H1 (cell line): ENCODE results near the gene PRODH2.

Experiments
- ASH2L ChIP-seq: fragments of 200-600, 300-600 bp; sonication (generic); IDR thresholded peaks from one replicate; pipeline ENCODE4 v1.7.1; 2017; ENCODE audit warnings: low read length
- BACH1 ChIP-seq: IDR thresholded peaks from 2 replicates; pipeline ENCODE4 v1.6.1; 2012; ENCODE audit warnings: low read length, improper control_type of control experiment
- CEBPB ChIP-seq: IDR thresholded peaks from 2 replicates; pipeline ENCODE4 v1.6.1; 2012; ENCODE audit warnings: low read depth, low read length
- EGR1 ChIP-seq: IDR thresholded peaks from 2 replicates; pipeline ENCODE4 v1.6.1; 2011; ENCODE audit warnings: low read depth, low read length, borderline replicate concordance
- EZH2 ChIP-seq: fragments of 200-600 bp; sonication (generic); IDR thresholded peaks from 2 replicates; pipeline ENCODE4 v1.7.1; 2012; ENCODE audit warnings: low read depth, mild to moderate bottlenecking, moderate library complexity, low read length, inconsistent platforms; ENCODE audit not compliant: severe bottlenecking
- GTF2F1 ChIP-seq: IDR thresholded peaks from 2 replicates; pipeline ENCODE4 v1.6.1; 2012; ENCODE audit warnings: low read depth, low read length, improper control_type of control experiment, borderline replicate concordance
- JUN ChIP-seq: IDR thresholded peaks from 2 replicates; pipeline ENCODE4 v1.6.1; 2011; ENCODE audit warnings: low read depth, mild to moderate bottlenecking, improper control_type of control experiment, low read length
- POLR2A ChIP-seq, 2 experiments: IDR thresholded peaks; 1 replicate in 1 of 2; 2 replicates in 1 of 2; pipeline ENCODE4 v1.6.1; 2011; ENCODE audit warnings: low read depth in 2 of 2, low read length in 2 of 2, mild to moderate bottlenecking in 2 of 2; ENCODE audit errors: control extremely low read depth in 1 of 2
- SP1 ChIP-seq: IDR thresholded peaks from 2 replicates; pipeline ENCODE4 v1.6.1; 2011; ENCODE audit warnings: low read depth, low read length
- SP2 ChIP-seq: IDR thresholded peaks from 2 replicates; pipeline ENCODE4 v1.6.1; 2012; ENCODE audit warnings: mild to moderate bottlenecking, low read length, inconsistent platforms
- SUZ12 ChIP-seq: fragments of 200-600 bp; sonication (generic); IDR thresholded peaks from 2 replicates; pipeline ENCODE4 v1.6.1; 2012; ENCODE audit warnings: mild to moderate bottlenecking, inconsistent platforms, low read length, moderate library complexity, mixed read lengths
- TAF1 ChIP-seq: IDR thresholded peaks from 2 replicates; pipeline ENCODE4 v1.6.1; 2011; ENCODE audit warnings: mild to moderate bottlenecking, low read depth, low read length
- TF ChIP-seq, protein P1 (sequence below), 3 experiments: IDR thresholded peaks; 1 replicate in 2 of 3; 2 replicates in 1 of 3; pipeline versions ENCODE4 v1.5.1 to v1.6.1; 2011; ENCODE audit warnings: low read length in 3 of 3, mild to moderate bottlenecking in 3 of 3, inconsistent platforms in 2 of 3, low read depth in 1 of 3, moderate library complexity in 1 of 3; ENCODE audit not compliant: insufficient read depth in 1 of 3; ENCODE audit errors: control extremely low read depth in 1 of 3

DNA sequence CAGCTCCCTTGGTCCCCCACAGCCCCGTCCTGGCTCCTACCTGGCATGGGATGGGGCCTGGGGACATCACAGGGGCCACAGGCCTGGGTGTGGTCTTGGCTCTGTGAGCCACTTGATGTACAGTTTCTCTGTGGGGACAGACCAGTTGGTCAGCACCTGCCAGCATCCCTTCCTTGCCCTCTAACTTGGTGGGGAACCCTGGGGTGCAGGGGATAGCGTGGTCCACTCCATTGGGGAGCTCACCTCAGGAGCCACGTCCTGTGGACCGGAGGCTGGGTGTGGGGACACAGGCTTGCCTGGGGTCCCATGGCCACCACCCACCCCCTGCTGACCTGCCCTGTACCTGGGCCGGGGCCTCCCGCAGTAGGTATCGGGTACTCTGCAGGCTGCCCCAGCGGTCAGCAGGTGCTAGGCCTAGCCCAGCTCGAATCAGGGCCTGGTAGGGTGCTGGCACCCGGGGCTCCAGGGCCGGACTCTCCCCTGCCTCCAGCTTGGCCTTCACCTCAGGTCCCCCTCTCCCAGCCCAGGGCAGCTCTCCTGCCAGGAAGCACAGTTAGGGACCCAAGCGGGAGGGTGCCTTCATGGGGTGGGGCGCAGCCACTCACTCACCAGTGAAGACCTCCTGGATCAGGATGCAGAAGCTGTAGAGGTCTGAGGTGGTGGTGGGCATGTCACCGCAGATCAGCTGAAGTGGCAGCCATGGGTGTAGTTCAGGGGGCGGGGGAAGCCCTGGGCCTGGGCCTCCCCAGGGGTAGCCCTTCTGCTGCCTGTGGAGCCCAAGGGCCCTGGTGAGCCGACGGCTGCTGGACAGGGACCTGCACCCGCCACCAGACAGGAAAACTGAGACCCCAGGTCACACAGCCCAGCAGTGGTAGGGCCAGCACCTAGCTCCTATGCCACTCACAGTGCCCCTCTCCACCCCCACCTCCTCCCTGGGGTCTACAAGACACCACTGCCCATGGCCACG lies 22.4 kb downstream of the PRODH2 start:
- TF ChIP-seq CEBPB (no peak), POLR2A (IDR thresholded peaks at IDR 0.05; ENCODE audit: control extremely low read depth in 1 of 2, low read depth in 2 of 2, low read length in 2 of 2) (no peak), TAF1 (no peak), BACH1 (no peak), EZH2 (no peak), EGR1 (no peak), SUZ12 (no peak), SP1 (no peak), SP2 (no peak), JUN (no peak), GTF2F1 (no peak), ASH2L (no peak)
- TF ChIP-seq, protein P1, sequence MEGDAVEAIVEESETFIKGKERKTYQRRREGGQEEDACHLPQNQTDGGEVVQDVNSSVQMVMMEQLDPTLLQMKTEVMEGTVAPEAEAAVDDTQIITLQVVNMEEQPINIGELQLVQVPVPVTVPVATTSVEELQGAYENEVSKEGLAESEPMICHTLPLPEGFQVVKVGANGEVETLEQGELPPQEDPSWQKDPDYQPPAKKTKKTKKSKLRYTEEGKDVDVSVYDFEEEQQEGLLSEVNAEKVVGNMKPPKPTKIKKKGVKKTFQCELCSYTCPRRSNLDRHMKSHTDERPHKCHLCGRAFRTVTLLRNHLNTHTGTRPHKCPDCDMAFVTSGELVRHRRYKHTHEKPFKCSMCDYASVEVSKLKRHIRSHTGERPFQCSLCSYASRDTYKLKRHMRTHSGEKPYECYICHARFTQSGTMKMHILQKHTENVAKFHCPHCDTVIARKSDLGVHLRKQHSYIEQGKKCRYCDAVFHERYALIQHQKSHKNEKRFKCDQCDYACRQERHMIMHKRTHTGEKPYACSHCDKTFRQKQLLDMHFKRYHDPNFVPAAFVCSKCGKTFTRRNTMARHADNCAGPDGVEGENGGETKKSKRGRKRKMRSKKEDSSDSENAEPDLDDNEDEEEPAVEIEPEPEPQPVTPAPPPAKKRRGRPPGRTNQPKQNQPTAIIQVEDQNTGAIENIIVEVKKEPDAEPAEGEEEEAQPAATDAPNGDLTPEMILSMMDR (IDR thresholded peaks at IDR 0.05; ENCODE audit: control extremely low read depth in 1 of 3, insufficient read depth in 1 of 3, low read depth in 1 of 3, low read length in 3 of 3), result no peak
